ENCODE data around the gene AHCYL2.

- TF ChIP-seq STAT6 (CRISPR knock-in tag; conservative IDR thresholded peaks at IDR 0.05; ENCODE audit: low read depth) (no peak), FOXJ3 (CRISPR knock-in tag; IDR thresholded peaks at IDR 0.05; ENCODE audit: borderline replicate concordance) (no peak), RELA (CRISPR knock-in tag; IDR thresholded peaks at IDR 0.05; ENCODE audit: borderline replicate concordance) (no peak), HMGXB4 (CRISPR knock-in tag; IDR thresholded peaks at IDR 0.05) (no peak), EMX1 (CRISPR knock-in tag; IDR thresholded peaks at IDR 0.05) (no peak)
Measured at GRCh38 chr7:129351320-129351719, 126.5 kb downstream of the AHCYL2 start.
